GM12875 (cell line): ENCODE measurements around the gene ISM2.

ENCODE experiments used
- H3K4me3 ChIP-seq: one replicate; pipeline ENCODE4 v1.5.1; 2011; ENCODE audit warnings: low read depth, low read length, control low read depth
- CTCF ChIP-seq: IDR thresholded peaks from 2 replicates; pipeline ENCODE4 v1.5.1; 2011; ENCODE audit warnings: low read depth, mild to moderate bottlenecking, control low read depth, inconsistent platforms, low read length, moderate library complexity, borderline replicate concordance; ENCODE audit not compliant: insufficient read depth

ISM2 gene

GRCh38 chr14:77469067-77469505, 29.5 kb downstream of the ISM2 start:
- H3K4me3 ChIP-seq = no peak overlapping the region
- no peak for TF ChIP-seq CTCF

GRCh38 chr14:77467801-77468200, 30.8 kb downstream of the ISM2 start:
- TF ChIP-seq CTCF = no peak
- no peak overlapping the region for H3K4me3 ChIP-seq

- peak; percentile 67; the same call in 1 of the 2 replicates for TF ChIP-seq CTCF
- peak overlapping the region; percentile 85 for H3K4me3 ChIP-seq
These were observed 39.4 kb downstream of the ISM2 start for GRCh38 chr14:77459072-77459723.

GRCh38 chr14:77458249-77458950, 40.2 kb downstream of the ISM2 start:
- peak overlapping the region; percentile 85 for H3K4me3 ChIP-seq
- no peak for TF ChIP-seq CTCF

- TF ChIP-seq CTCF = no peak
- H3K4me3 ChIP-seq = peak within 1 kb of the TSS; percentile 85
These were observed 40.9 kb downstream of the ISM2 start, which contains the start of the genes AHSA1 and VIPAS39 for GRCh38 chr14:77457522-77458248. Gene AHSA1 (plus strand): TSS chr14:77458093. CDS start chr14:77458190, 97 bp downstream. Gene VIPAS39 (minus strand): TSS chr14:77457601. CDS start chr14:77454102, 3,499 bp downstream.

- H3K4me3 ChIP-seq = peak overlapping the region; percentile 79
- no peak for TF ChIP-seq CTCF
These were observed 41.5 kb downstream of the ISM2 start for GRCh38 chr14:77457115-77457521.
